Femur (tissue), 1 donor: Measurements from ENCODE around the gene GK.
"Not testable (repeated sequence)": the region's sequence is repeated elsewhere in the genome, so short reads cannot be mapped to it uniquely, and the experiment has no call there.

Experiments
- DNase-seq: peaks from one replicate; pipeline ENCODE4 v3.0.0-alpha.2; 2017

GK gene

DNA sequence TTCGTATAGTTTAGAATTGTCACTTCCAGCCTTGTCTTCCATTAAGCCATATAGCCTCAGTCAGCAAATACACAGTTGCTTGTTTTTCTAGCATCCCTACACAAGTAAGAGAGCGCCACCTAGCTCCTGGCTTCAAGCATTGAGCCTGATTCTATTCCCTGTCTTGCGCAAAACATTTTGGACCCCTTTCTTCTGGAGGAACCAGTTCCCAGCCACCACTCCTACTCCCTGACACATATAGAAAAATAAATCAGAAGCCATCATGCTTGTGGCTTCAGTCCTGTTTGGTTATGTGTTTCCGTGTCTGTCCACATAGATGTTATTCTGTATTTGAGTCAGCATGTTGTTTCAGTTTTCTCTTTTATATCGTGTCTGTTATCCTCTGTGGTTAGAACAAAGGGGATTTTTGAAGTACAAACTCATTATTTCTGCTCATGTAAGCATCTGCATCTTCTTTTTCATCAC, 59.9 kb downstream of the GK start:
- DNase-seq = peak; percentile 51

DNA sequence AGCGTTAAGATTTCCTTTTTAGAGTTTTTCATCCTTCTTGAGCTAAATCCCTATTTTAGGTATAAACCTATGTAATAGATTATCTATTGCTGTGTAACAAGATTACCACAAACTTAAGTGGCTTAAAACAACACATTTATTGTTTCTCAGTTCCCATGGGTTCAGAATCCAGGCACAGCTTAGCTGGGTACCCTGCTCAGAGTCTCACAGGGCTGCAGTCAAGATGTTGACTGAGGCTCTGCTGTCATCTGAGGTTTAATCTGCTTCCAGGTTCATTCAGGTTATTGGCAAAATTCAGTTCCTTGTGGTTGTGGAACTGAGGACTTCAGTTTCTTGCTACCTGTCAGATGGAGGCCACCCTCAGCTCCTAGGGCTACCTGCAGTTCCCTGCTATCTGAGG, 60.9 kb downstream of the GK start:
- DNase-seq = no peak

DNA sequence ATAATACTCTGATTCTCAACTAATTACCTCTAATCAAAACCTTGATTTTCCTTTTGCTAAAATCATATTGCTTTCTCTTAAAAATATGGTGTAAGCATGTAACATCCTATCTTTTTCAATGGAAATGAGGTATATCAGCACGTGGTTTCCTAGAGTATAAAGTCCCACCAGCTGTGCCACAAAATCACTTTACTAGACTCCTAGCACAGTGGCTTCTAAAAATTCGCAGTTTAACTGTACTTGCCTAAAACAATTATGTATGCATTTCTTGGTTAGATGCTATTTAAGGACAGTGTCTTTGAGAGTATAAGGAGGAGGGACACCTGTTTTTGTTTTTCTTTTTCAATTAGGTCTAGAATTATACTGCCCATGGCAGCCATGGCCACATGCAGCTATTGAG, 62.8 kb downstream of the GK start:
- DNase-seq = no peak

DNA sequence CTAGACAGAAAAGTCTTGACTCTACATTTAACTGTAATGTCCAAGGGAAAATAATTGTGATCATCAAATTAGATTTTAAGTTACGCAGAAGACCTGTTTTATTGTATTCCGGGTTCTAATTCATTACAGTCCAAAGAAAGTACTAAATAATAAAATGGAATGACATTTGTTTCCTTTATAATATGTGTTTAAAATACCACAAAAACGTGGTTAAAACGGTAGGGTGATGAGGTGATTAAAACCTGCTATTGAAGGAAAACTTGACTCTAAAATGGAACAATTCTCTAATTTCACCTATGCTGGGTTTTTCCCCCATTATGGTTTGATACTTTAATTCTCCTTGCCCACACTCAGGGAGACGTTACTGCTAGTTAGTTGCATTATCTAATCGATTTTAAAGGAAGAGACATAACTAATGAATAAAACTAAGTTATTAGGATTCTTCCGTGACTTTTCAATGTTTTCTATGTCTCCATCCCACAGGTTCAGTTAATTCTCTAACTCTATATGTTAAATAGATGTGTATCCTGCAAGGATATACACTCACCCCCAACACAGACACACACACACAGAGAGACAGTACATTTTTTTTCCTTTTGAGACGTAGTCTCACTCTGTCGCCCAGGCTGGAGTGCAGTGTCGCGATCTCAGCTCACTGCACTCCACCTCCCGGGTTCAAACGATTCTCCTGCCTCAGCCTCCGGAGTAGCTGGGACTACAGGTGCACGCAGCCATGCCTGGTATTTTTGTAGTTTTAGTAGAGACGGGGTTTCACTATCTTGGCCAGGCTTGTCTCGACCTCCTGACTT, 80.8 kb downstream of the GK start:
- DNase-seq = no peak

DNA sequence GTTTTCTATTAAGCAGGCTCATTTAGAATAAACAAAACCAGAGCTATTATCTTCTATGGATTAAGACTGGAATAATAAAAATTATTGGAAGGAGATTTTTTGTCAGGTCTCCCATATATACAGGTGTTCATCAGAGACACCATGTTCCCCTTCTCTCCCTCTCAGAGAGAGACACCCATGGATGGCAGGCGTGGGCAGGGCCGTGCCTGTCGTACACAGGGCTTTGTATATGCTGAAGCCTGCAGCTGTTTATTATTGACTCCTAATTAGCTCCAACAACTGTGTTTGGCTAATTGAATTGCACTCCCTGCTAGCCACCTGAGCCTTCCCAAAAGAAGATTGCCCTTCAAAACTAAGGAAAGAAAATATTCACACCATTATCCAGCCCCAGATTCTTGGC, 81.6 kb downstream of the GK start:
- DNase-seq = no peak

DNA sequence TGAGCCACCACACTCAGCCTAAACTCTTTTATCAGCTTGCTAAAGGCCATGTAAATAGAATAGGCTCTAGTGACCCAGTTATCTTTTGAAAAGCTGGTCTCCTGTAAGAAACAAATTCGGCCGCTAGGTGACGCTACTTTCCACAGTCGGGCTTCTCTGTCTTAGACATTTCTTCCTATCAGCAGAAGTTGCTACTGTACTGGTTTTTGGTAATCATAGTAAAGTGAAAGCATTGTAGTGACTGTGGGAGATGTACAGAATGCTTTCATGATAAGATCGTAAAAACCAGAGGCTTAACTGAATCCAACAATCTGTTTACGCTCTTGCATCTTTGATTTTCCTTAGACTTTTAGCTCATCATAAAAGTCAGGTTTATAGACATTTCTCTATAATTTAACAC, 82.6 kb downstream of the GK start:
- peak; percentile 45 for DNase-seq

DNA sequence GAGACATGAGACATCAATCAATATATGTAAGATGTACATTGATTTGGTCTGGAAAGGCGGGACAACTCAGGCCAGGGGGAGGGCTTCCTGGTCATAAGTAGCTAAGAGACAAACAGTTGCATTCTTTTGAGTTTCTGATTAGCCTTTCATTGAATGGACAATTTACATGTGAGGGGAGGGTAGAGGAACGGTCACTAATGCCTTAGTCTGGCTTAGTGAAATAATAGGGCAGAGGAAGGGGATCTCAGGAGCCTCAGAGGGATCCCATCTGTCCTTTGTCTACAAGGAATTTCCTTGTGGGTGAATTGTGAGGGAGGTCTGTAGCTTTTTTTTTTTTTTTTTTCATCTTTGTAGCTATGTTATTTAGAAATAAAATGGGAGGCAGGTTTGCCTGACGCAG, 88.3 kb downstream of the GK start:
- no peak for DNase-seq

DNA sequence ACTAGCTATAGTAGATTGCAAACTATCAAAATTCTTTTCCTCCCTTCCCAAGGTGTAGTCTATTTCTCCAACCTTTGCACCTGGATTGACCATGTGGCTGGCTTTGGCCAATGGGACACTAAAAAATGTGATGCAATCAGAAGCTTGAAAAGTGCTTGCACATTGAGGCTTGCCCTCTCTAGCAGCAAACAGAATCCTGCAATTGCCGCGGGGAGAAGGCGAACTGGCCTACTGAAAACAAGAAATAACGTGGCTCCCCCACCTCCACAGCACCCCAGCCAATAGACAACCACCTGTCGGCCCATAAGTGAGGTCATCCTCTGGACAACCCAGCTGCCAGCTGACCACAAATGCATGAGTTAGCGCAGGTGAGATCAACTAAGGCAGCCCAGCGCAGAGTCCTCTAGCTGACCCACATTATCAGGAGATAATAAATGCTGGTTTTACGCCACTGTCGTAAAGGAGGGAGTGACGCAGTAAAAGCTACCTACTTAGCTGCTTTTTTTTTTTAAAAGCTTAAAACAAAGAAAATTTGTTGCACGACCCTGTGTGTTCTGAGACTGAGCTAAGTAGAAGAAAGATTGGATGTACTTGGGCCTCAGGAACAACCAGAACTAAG, 95.2 kb downstream of the GK start:
- DNase-seq = no peak

DNA sequence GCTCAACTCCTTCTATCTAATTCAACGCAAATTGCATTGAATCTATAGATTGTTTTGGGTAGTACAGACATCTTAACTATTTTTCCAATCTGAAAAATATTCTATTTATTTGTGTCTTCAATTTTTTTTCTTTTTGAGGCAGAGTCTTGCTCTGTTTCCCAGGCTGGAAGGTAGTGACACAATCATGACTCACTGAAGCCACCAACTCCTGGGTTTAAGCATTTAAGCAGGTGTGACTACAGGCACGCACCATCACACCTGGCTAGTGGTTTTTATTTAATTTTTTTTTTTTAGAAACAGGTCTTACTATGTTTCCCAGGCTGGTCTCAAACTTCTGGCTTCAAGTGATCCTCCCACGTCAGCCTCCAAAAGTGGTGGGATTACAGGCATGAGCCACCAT, 98.3 kb downstream of the GK start:
- no peak for DNase-seq

DNA sequence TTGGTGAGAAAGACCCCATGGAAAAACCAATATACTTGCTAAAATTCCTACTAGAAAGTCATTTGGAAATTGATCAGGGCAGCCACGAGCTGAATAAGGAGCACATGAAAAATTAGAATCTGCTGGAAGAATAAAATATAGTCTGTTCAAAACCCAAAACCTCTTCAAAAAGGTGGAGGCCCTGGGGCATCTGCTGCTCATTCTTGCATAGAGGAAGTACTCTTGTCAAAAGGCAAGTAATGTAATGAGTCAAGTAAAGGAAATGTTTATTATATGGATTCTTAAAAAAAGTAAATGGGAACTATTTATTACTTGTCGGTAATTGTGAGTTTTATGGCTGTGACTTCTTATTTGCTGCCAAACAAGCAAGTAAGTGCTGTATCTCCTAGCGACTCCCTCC, 109.5 kb downstream of the GK start:
- no peak for DNase-seq

DNA sequence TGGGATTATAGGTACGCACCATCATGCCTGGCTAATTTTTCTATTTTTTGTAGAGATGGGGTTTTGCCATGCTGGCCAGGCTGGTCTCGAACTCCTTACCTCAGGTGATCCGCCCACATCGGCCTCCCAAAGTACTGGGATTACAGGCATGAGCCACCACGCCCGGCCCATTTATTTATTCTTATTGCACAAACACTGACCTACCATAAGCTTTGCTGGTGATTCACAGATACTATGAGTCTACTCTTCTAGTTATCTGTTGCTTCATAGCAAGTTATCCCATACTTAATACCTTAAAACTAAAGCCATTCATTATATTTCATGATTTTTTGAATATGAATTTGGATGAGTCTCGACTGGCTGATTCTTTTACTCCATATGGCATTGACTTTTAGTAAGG, 120.5 kb downstream of the GK start:
- DNase-seq = not testable (repeated sequence)

DNA sequence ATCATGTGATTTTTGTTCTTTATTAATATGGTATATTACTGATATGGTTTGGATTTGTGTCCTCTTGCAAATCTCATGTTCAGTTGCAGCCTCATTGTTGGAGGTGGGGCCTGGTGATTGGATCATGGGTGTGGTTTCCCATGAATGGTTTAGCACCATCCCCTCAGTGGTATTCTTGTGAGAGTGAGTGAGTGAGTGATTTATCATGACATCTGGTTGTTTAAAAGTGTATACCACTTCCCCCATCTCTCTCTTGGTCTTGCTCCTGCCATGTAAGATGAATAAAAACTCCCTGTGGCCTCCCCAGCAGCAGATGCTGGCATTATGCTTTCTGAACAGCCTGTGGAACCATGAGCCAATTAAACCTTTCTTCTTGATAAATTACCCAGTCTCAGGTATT, 124.4 kb downstream of the GK start:
- no peak for DNase-seq

DNA sequence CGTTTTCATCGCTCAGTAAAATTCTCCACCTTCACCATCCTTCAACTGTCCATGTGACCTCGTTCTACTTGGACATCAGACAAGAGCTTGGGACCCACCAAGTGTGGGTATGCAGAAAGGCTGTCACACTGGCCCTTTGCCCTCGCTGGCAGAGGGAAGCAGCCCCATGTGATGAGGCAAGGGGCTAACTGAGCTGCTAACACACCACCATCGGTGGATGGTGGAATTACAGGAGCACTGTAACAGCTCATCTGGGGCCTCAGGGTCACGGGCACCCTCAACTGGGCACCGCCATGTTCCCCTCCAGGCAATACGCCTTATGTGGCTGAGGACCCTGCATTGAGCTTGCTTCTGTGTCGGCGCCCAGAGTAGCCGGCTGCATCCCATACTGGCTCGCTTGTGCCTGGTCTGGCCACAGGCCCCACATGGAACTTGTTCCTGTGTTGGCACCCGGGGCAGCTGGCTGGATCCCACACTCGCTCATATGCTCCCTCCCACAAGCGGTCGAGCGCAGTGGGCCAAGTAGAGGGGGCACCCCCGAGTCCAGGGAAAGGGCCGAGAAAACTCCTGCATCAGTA, 126.3 kb downstream of the GK start:
- no peak for DNase-seq
